ENCODE results near the gene CNGA2.

DNA sequence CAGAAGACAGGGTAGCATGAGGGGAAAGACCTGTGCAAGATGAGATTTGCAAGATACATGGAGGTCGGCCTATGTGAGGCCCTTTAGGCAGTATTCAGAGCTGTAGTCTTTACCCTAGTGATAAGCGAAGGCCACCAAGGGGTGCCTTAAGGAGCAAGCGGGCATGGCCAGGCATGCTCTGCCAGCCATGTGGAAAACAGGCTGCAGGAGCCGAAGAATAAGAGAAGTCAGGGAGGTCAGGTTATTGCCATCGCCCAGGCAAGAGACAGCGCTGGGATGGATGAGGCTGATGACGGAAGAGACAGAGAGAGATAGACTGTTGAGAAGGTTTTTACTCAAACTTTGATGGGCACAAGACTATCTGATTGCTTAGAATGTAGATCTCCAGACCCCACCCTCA, 25.7 kb upstream of the CNGA2 start:
- no peak for TF ChIP-seq EZH2 (IDR thresholded peaks at IDR 0.05; ENCODE audit: borderline replicate concordance, low read depth, low read length)
- TF ChIP-seq RBM25 (IDR thresholded peaks at IDR 0.05; ENCODE audit: low read depth, low read length, severe bottlenecking) = no peak
- TF ChIP-seq CREM (IDR thresholded peaks at IDR 0.05; ENCODE audit: low read depth) = no peak
- TF ChIP-seq, protein P1, sequence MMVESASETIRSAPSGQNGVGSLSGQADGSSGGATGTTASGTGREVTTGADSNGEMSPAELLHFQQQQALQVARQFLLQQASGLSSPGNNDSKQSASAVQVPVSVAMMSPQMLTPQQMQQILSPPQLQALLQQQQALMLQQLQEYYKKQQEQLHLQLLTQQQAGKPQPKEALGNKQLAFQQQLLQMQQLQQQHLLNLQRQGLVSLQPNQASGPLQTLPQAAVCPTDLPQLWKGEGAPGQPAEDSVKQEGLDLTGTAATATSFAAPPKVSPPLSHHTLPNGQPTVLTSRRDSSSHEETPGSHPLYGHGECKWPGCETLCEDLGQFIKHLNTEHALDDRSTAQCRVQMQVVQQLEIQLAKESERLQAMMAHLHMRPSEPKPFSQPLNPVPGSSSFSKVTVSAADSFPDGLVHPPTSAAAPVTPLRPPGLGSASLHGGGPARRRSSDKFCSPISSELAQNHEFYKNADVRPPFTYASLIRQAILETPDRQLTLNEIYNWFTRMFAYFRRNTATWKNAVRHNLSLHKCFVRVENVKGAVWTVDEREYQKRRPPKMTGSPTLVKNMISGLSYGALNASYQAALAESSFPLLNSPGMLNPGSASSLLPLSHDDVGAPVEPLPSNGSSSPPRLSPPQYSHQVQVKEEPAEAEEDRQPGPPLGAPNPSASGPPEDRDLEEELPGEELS (CRISPR knock-in tag; IDR thresholded peaks at IDR 0.05; ENCODE audit: borderline replicate concordance) = no peak
- TF ChIP-seq, protein P2, sequence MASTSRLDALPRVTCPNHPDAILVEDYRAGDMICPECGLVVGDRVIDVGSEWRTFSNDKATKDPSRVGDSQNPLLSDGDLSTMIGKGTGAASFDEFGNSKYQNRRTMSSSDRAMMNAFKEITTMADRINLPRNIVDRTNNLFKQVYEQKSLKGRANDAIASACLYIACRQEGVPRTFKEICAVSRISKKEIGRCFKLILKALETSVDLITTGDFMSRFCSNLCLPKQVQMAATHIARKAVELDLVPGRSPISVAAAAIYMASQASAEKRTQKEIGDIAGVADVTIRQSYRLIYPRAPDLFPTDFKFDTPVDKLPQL (IDR thresholded peaks at IDR 0.05; ENCODE audit: extremely low read depth, insufficient read length) = no peak
- TF ChIP-seq HCFC1 (IDR thresholded peaks at IDR 0.05; ENCODE audit: low read depth, low read length) = no peak
- TF ChIP-seq, protein P3, sequence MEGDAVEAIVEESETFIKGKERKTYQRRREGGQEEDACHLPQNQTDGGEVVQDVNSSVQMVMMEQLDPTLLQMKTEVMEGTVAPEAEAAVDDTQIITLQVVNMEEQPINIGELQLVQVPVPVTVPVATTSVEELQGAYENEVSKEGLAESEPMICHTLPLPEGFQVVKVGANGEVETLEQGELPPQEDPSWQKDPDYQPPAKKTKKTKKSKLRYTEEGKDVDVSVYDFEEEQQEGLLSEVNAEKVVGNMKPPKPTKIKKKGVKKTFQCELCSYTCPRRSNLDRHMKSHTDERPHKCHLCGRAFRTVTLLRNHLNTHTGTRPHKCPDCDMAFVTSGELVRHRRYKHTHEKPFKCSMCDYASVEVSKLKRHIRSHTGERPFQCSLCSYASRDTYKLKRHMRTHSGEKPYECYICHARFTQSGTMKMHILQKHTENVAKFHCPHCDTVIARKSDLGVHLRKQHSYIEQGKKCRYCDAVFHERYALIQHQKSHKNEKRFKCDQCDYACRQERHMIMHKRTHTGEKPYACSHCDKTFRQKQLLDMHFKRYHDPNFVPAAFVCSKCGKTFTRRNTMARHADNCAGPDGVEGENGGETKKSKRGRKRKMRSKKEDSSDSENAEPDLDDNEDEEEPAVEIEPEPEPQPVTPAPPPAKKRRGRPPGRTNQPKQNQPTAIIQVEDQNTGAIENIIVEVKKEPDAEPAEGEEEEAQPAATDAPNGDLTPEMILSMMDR (IDR thresholded peaks at IDR 0.05 in 2 of 3, conservative IDR thresholded peaks at IDR 0.05 in 1 of 3; ENCODE audit: insufficient read depth in 2 of 3, low read depth in 1 of 3, low read length in 3 of 3) = no peak
- TF ChIP-seq, protein P4, sequence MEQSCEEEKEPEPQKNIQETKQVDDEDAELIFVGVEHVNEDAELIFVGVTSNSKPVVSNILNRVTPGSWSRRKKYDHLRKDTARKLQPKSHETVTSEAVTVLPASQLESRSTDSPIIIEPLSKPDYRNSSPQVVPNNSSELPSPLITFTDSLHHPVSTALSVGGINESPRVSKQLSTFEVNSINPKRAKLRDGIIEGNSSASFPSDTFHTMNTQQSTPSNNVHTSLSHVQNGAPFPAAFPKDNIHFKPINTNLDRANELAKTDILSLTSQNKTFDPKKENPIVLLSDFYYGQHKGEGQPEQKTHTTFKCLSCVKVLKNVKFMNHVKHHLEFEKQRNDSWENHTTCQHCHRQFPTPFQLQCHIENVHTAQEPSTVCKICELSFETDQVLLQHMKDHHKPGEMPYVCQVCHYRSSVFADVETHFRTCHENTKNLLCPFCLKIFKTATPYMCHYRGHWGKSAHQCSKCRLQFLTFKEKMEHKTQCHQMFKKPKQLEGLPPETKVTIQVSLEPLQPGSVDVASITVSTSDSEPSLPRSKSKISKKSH (CRISPR knock-in tag; IDR thresholded peaks at IDR 0.05) = no peak

Measured in K562 (cell line).